HepG2 (cell line): ENCODE data around the gene PCOLCE2. TPM values are rescaled to one million over a fixed set of nuclear protein-coding genes. Genes with fewer than 3 reads are reported as not detected.

Experiments used
- GATA4 ChIP-seq: sonication (generic); IDR thresholded peaks from 2 replicates; pipeline ENCODE4 v1.6.1; 2016; ENCODE audit warnings: antibody characterized with exemption, low read depth, borderline replicate concordance
- HIVEP1 ChIP-seq: sonication (generic); formaldehyde crosslinking; IDR thresholded peaks from 2 replicates; pipeline ENCODE4 v1.4.0; 2020; ENCODE audit warnings: mild to moderate bottlenecking, missing genetic modification reagents
- MEIS2 ChIP-seq: sonication (generic); formaldehyde crosslinking; IDR thresholded peaks from 2 replicates; pipeline ENCODE4 v1.9.0; 2021; ENCODE audit warnings: mild to moderate bottlenecking, missing genetic modification reagents
- ZFP91 ChIP-seq: sonication (generic); formaldehyde crosslinking; IDR thresholded peaks from 2 replicates; pipeline ENCODE4 v1.9.0; 2022; ENCODE audit warnings: missing genetic modification reagents, mild to moderate bottlenecking, borderline replicate concordance
- ZNF136 ChIP-seq: sonication (generic); formaldehyde crosslinking; IDR thresholded peaks from 2 replicates; pipeline ENCODE4 v1.8.1; 2022; ENCODE audit warnings: low read depth, mild to moderate bottlenecking, moderate library complexity, missing genetic modification reagents
- ZNF687 ChIP-seq: sonication (generic); formaldehyde crosslinking; IDR thresholded peaks from 2 replicates; pipeline ENCODE4 v1.5.1; 2020; ENCODE audit warnings: mild to moderate bottlenecking, missing genetic modification reagents, moderate library complexity
- polyA plus RNA-seq, 8 experiments: library from polyadenylated mRNA; depleted of rRNA in 3 of 8; stranded (reverse) in 7 of 8; unstranded in 1 of 8; fragments of >200 nt; fragmentation: Illumina TruSeq in 4 of 8; extraction: Trizol in 4 of 8; gene quantifications; 2 replicates each; pipeline versions ENCODE4 v1.2.1 to v1.2.3, GENCODE V29; 2011 to 2016; ENCODE audit warnings: low read depth in 4 of 8, missing spikeins in 1 of 8, mixed read lengths in 1 of 8; ENCODE audit not compliant: insufficient read depth in 1 of 8
- total RNA-seq, 5 experiments: library from RNA; depleted of rRNA; stranded (reverse); fragments of >200 nt; fragmentation: Illumina TruSeq; extraction: Trizol; gene quantifications; 2 replicates each; pipeline ENCODE4 v1.2.3, GENCODE V29; 2016; ENCODE audit warnings: low read depth in 1 of 5
- TF ChIP-seq, protein P1 (sequence below): sonication (generic); formaldehyde crosslinking; IDR thresholded peaks from 2 replicates; pipeline ENCODE4 v1.4.0; 2020; ENCODE audit warnings: missing genetic modification reagents, borderline replicate concordance
- TF ChIP-seq, protein P2 (sequence below): sonication (generic); formaldehyde crosslinking; IDR thresholded peaks from 2 replicates; pipeline ENCODE4 v1.4.0; 2020; ENCODE audit warnings: mild to moderate bottlenecking, missing genetic modification reagents
- TF ChIP-seq, protein P3 (sequence below): sonication (generic); formaldehyde crosslinking; IDR thresholded peaks from 2 replicates; pipeline ENCODE4 v1.4.0; 2020; ENCODE audit warnings: missing genetic modification reagents, borderline replicate concordance

PCOLCE2 gene
- total and polyA plus RNA-seq, 2 of the 13 experiments (the other 11 are each of a cell fraction or from before 2014, with no cell fraction given), result 0.71 to 2.0 TPM

DNA sequence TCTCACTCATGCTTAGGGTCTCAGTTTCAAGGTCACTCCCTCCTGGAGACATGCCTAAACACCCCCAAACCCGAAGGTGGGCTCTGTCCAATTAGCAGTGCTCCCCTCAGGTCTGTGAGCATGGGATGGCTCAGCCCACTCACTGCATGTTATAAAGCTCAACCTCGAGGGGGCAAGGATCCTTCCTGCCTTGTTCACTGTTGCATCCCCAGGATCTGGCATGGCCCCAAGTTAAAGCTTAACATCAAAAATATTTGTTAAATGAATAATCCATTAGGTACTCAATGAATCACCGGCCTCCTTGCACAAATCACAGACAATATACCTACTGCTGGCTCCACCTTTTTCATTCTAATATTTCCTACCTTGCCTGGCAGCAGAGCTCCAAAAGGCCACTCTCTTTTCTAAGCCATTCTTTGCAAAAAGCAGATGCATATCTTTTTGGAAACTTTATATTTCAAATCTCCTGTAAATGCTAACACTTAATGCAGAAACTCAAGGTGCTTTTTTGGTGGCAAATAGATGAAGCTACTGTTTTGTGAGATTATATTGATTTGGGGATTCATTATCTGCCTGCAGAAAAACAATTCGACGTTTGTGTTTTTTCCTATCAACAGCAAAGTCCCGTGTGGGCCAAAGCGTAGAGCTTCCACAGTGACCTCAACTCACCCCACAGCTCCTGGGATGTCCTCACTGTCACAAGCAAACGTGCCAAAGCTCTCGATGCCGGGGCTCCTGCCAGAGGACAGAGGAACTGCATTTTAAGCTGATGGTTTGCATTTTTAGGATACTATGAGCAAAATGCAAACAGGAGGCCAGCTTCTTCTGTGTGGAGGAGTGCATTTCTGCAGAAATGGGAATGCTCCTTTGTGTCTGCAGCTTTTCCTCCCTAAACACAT lies 35.4 kb downstream of the PCOLCE2 start (continued):
- TF ChIP-seq, protein P1, sequence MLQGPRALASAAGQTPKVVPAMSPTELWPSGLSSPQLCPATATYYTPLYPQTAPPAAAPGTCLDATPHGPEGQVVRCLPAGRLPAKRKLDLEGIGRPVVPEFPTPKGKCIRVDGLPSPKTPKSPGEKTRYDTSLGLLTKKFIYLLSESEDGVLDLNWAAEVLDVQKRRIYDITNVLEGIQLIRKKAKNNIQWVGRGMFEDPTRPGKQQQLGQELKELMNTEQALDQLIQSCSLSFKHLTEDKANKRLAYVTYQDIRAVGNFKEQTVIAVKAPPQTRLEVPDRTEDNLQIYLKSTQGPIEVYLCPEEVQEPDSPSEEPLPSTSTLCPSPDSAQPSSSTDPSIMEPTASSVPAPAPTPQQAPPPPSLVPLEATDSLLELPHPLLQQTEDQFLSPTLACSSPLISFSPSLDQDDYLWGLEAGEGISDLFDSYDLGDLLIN (CRISPR knock-in tag), result no peak
- TF ChIP-seq, protein P2, sequence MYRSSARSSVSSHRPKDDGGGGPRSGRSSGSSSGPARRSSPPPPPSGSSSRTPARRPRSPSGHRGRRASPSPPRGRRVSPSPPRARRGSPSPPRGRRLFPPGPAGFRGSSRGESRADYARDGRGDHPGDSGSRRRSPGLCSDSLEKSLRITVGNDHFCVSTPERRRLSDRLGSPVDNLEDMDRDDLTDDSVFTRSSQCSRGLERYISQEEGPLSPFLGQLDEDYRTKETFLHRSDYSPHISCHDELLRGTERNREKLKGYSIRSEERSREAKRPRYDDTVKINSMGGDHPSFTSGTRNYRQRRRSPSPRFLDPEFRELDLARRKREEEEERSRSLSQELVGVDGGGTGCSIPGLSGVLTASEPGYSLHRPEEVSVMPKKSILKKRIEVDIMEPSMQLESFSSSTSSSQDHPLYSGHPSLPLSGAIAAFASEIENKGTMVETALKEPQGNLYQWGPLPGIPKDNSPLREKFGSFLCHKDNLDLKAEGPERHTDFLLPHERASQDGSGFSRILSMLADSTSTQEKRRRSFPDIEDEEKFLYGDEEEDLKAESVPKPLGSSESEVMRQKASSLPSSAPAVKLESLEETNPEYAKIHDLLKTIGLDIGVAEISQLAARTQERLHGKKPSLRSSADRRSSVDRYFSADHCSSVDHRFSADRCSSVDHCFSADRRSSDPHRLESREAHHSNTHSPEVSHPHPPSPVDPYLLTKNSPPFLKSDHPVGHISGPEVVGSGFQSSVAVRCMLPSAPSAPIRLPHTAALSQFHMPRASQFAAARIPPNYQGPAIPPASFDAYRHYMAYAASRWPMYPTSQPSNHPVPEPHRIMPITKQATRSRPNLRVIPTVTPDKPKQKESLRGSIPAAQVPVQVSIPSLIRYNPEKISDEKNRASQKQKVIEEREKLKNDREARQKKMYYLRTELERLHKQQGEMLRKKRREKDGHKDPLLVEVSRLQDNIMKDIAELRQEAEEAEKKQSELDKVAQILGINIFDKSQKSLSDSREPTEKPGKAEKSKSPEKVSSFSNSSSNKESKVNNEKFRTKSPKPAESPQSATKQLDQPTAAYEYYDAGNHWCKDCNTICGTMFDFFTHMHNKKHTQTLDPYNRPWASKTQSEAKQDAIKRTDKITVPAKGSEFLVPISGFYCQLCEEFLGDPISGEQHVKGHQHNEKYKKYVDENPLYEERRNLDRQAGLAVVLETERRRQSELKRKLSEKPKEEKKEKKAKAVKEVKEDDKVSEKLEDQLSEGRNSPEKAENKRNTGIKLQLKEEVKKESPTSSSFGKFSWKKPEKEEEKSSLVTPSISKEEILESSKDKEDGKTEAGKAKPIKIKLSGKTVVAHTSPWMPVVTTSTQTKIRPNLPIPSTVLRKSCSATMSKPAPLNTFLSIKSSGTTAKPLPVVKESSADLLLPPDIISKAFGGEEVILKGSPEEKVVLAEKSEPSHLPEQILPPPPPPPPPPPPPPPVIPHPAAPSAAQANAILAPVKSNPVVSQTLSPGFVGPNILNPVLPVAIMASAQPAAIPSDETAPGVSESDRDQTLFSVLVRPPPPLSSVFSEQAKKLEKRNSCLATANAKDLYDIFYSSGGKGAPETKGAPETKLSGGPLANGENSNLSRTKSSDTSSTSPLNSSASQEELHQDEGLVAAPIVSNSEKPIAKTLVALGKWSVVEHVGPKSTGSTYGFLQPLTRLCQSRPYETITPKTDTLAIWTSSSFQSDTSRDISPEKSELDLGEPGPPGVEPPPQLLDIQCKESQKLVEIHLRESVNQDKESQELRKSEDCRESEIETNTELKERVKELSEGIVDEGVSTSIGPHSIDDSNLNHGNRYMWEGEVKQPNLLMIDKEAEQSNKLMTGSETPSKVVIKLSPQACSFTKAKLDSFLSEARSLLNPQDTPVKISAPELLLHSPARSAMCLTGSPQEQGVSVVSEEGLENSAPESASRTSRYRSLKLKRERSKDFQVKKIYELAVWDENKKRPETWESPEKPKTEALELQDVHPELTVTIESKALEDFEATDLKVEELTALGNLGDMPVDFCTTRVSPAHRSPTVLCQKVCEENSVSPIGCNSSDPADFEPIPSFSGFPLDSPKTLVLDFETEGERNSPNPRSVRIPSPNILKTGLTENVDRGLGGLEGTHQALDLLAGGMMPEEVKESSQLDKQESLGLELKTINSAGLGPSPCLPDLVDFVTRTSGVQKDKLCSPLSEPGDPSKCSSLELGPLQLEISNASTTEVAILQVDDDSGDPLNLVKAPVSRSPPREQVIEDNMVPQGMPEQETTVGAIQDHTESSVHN, result no peak
- TF ChIP-seq ZNF136 (CRISPR knock-in tag), result no peak
- TF ChIP-seq, protein P3, sequence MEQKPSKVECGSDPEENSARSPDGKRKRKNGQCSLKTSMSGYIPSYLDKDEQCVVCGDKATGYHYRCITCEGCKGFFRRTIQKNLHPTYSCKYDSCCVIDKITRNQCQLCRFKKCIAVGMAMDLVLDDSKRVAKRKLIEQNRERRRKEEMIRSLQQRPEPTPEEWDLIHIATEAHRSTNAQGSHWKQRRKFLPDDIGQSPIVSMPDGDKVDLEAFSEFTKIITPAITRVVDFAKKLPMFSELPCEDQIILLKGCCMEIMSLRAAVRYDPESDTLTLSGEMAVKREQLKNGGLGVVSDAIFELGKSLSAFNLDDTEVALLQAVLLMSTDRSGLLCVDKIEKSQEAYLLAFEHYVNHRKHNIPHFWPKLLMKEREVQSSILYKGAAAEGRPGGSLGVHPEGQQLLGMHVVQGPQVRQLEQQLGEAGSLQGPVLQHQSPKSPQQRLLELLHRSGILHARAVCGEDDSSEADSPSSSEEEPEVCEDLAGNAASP (CRISPR knock-in tag), result peak; percentile 88; the same call in 1 of the 2 replicates
- TF ChIP-seq HIVEP1 (CRISPR knock-in tag), result no peak
- TF ChIP-seq MEIS2, result no peak
- peak; percentile 34; the same call in 1 of the 2 replicates for TF ChIP-seq ZNF687 (CRISPR knock-in tag)
- no peak for TF ChIP-seq ZFP91 (CRISPR knock-in tag)
- no peak for TF ChIP-seq GATA4
